OCI-LY1 (cell line): ENCODE measurements around the gene RAPH1.

Experiments used
- H2AFZ ChIP-seq: fragments of 200-600 bp; sonication (generic), shearing (Covaris generic); 2 replicates; pipeline ENCODE4 v1.6.0; 2014; ENCODE audit warnings: antibody characterized with exemption, mild to moderate bottlenecking, low read length
- H3F3A ChIP-seq: fragments of 200-600 bp; sonication (generic), shearing (Covaris generic); 2 replicates; pipeline ENCODE4 v1.6.0; 2014; ENCODE audit warnings: mild to moderate bottlenecking, antibody characterized with exemption, low read length, moderate library complexity; ENCODE audit not compliant: insufficient read depth
- H3K27ac ChIP-seq: fragments of 200-600 bp; sonication (generic); 2 replicates; pipeline ENCODE4 v1.5.1; 2014; ENCODE audit warnings: low read length, mixed run types, mild to moderate bottlenecking, low read depth; ENCODE audit not compliant: poor library complexity, severe bottlenecking
- H3K27me3 ChIP-seq: fragments of 200-600 bp; sonication (generic); 2 replicates; pipeline ENCODE4 v1.6.0; 2014; ENCODE audit warnings: antibody characterized with exemption, mild to moderate bottlenecking, low read length, moderate library complexity; ENCODE audit not compliant: insufficient read depth
- H3K36me3 ChIP-seq: fragments of 200-600 bp; sonication (generic); 2 replicates; pipeline ENCODE4 v1.6.1; 2014; ENCODE audit warnings: mild to moderate bottlenecking, antibody characterized with exemption, low read length, moderate library complexity, mixed read lengths; ENCODE audit not compliant: insufficient read depth
- H3K4me1 ChIP-seq: fragments of 200-600 bp; sonication (generic); 2 replicates; pipeline ENCODE4 v1.5.1; 2014; ENCODE audit warnings: mild to moderate bottlenecking, low read length, moderate library complexity; ENCODE audit not compliant: insufficient read depth, severe bottlenecking
- H3K4me2 ChIP-seq: fragments of 200-600 bp; sonication (generic), shearing (Covaris generic); 2 replicates; pipeline ENCODE4 v1.6.1; 2014; ENCODE audit warnings: low read length
- H3K4me3 ChIP-seq: fragments of 200-600 bp; sonication (generic); 2 replicates; pipeline ENCODE4 v1.5.1; 2014; ENCODE audit warnings: low read length, low read depth, mild to moderate bottlenecking, mixed read lengths; ENCODE audit not compliant: poor library complexity, severe bottlenecking
- H3K79me2 ChIP-seq: fragments of 200-600 bp; shearing (Covaris generic); 2 replicates; pipeline ENCODE4 v1.6.1; 2016; ENCODE audit warnings: mixed run types, low read length, mixed read lengths; ENCODE audit not compliant: insufficient read depth
- H3K9ac ChIP-seq: fragments of 200-600 bp; sonication (generic), shearing (Covaris generic); 2 replicates; pipeline ENCODE4 v1.6.1; 2014; ENCODE audit warnings: mild to moderate bottlenecking, low read length, mixed read lengths
- H3K9me2 ChIP-seq: fragments of 200-600 bp; sonication (generic), shearing (Covaris generic); 2 replicates; pipeline ENCODE4 v1.6.1; 2014; ENCODE audit warnings: low read depth, mild to moderate bottlenecking, low read length, mixed read lengths
- H3K9me3 ChIP-seq: fragments of 200-600 bp; shearing (Covaris generic); 2 replicates; pipeline ENCODE4 v1.6.1; 2014; ENCODE audit warnings: low read length, mixed read lengths
- H4K20me1 ChIP-seq: fragments of 200-600 bp; sonication (generic), shearing (Covaris generic); 2 replicates; pipeline ENCODE4 v1.6.0; 2016; ENCODE audit warnings: mild to moderate bottlenecking, low read length; ENCODE audit not compliant: insufficient read depth
- CTCF ChIP-seq: fragments of 200-600 bp; sonication (generic), shearing (Covaris generic); IDR thresholded peaks from 2 replicates; pipeline ENCODE4 v1.5.1; 2017; ENCODE audit warnings: mild to moderate bottlenecking, antibody characterized with exemption, low read length, moderate library complexity, mixed read lengths
- EZH2 ChIP-seq: fragments of 200-600 bp; sonication (generic), shearing (Covaris generic); IDR thresholded peaks from 2 replicates; pipeline ENCODE4 v1.8.0; 2017; ENCODE audit warnings: borderline replicate concordance, mixed run types, mild to moderate bottlenecking, antibody characterized with exemption, low read length, moderate library complexity, mixed read lengths

RAPH1 gene

GRCh38 chr2:203500297-203500696 is 34.8 kb downstream of the RAPH1 start:
- Histone ChIP-seq H3K4me3 (no peak overlapping the region), H3K9ac (no peak overlapping the region), H3K27me3 (no peaks in the 10 kb centered on the region), H3F3A (no peaks in the 10 kb centered on the region), H4K20me1 (no peaks in the 10 kb centered on the region), H3K9me2 (no peaks in the 10 kb centered on the region), H3K36me3 (no peaks in the 10 kb centered on the region), H3K79me2 (no peaks in the 10 kb centered on the region), H3K4me2 (no peak overlapping the region), H3K27ac (no peak overlapping the region), H3K4me1 (peaks cover 8% of the 10 kb centered on the region), H2AFZ (no peak overlapping the region), H3K9me3 (no peaks in the 10 kb centered on the region)
- TF ChIP-seq EZH2 (no peak), CTCF (no peak)

GRCh38 chr2:203498161-203498560 is 36.9 kb downstream of the RAPH1 start:
- Histone ChIP-seq H3K9ac (no peak overlapping the region), H3K9me3 (no peaks in the 10 kb centered on the region), H3K27me3 (no peaks in the 10 kb centered on the region), H3K4me3 (no peak overlapping the region), H3K4me2 (no peak overlapping the region), H3K36me3 (no peaks in the 10 kb centered on the region), H2AFZ (no peak overlapping the region), H3K9me2 (no peaks in the 10 kb centered on the region), H3K4me1 (peaks cover 8% of the 10 kb centered on the region), H3K27ac (no peak overlapping the region), H3K79me2 (no peaks in the 10 kb centered on the region), H3F3A (no peaks in the 10 kb centered on the region), H4K20me1 (no peaks in the 10 kb centered on the region)
- no peak for TF ChIP-seq EZH2
- TF ChIP-seq CTCF: no peak

GRCh38 chr2:203492965-203493364 is 42.1 kb downstream of the RAPH1 start:
- TF ChIP-seq CTCF (no peak), EZH2 (no peak)
- Histone ChIP-seq H3K4me3 (no peak overlapping the region), H3K9me3 (no peaks in the 10 kb centered on the region), H3K27me3 (no peaks in the 10 kb centered on the region), H3K9ac (no peak overlapping the region), H3F3A (no peaks in the 10 kb centered on the region), H3K79me2 (no peaks in the 10 kb centered on the region), H2AFZ (no peak overlapping the region), H3K4me2 (no peak overlapping the region), H4K20me1 (no peaks in the 10 kb centered on the region), H3K36me3 (no peaks in the 10 kb centered on the region), H3K9me2 (no peaks in the 10 kb centered on the region), H3K4me1 (peaks cover 4% of the 10 kb centered on the region), H3K27ac (no peak overlapping the region)
